AG04449 (cell line): ENCODE measurements around the gene BCORL1.

ENCODE experiments used
- CTCF ChIA-PET: fragments of 350-600 bp; formaldehyde crosslinking; extraction: SDS; loops from one replicate; lab custom pipeline; 2021; ENCODE audit warnings: antibody characterized with exemption; lab: Yijun Ruan, JAX
- POLR2A ChIA-PET: fragments of 400-600, 350-600 bp; formaldehyde crosslinking; extraction: SDS; loops from one replicate; lab custom pipeline; 2020; ENCODE audit warnings: antibody characterized with exemption, inconsistent platforms; lab: Yijun Ruan, JAX
- DNase-seq: peaks from one replicate; pipeline ENCODE4 v3.0.0-alpha.2; 2010; ENCODE audit warnings: low read depth, low spot score
- H3K4me3 ChIP-seq: 2 replicates; pipeline ENCODE4 v1.5.1; 2011; ENCODE audit warnings: low read depth, mild to moderate bottlenecking, control low read depth, low read length
- CTCF ChIP-seq: IDR thresholded peaks from one replicate; pipeline ENCODE4 v1.5.1; 2011; ENCODE audit warnings: mild to moderate bottlenecking, moderate library complexity, low read length, control low read depth, inconsistent platforms; ENCODE audit not compliant: insufficient read depth; ENCODE audit errors: missing control alignments

Gene BCORL1

GRCh38 chrX:129976441-129976840, 6.0 kb upstream of the BCORL1 start:
- POLR2A ChIA-PET: no interaction called here

GRCh38 chrX:129979207-129979920, 3.1 kb upstream of the BCORL1 start:
- TF ChIP-seq CTCF: no peak
- ChIA-PET CTCF (interaction anchor here (0.9 kb wide), 1 partner anchor 53 kb away, joined by 3 read pairs; no protein-coding TSS in a partner anchor), POLR2A (no interaction called here)
- H3K4me3 ChIP-seq: no peak overlapping the region
- no peak for DNase-seq

More at GRCh38 chrX:129976441-129976840, 6.0 kb upstream of the BCORL1 start:
- no peak for TF ChIP-seq CTCF
- CTCF ChIA-PET: no interaction called here
- DNase-seq: no peak
- no peak overlapping the region for H3K4me3 ChIP-seq

GRCh38 chrX:129980001-129980401, 2.4 kb upstream of the BCORL1 start:
- ChIA-PET CTCF (no interaction called here), POLR2A (no interaction called here)
- DNase-seq: no peak
- peak overlapping the region; percentile 53; the same call in 1 of the 2 replicates for H3K4me3 ChIP-seq
- TF ChIP-seq CTCF: no peak

GRCh38 chrX:129980540-129981199, 1.8 kb upstream of the BCORL1 start:
- POLR2A ChIA-PET: no interaction called here
- no peak for TF ChIP-seq CTCF
- H3K4me3 ChIP-seq: peak overlapping the region; percentile 53; the same call in 1 of the 2 replicates
- no peak for DNase-seq
- CTCF ChIA-PET: no interaction called here

GRCh38 chrX:129981200-129981553, 1.3 kb upstream of the BCORL1 start:
- POLR2A ChIA-PET: no interaction called here

More at GRCh38 chrX:129981200-129981553, 1.3 kb upstream of the BCORL1 start:
- CTCF ChIA-PET: no interaction called here
- TF ChIP-seq CTCF: no peak
- DNase-seq: no peak
- H3K4me3 ChIP-seq: peak overlapping the region; percentile 53; the same call in 1 of the 2 replicates
